ENCODE data around the gene LTBP1. TPM values are rescaled to one million over a fixed set of nuclear protein-coding genes. Genes with fewer than 3 reads are reported as not detected.

The LTBP1 gene
- total and polyA plus RNA-seq, 2 experiments from 2014 or later: 15.7 to 49.8 TPM

DNA sequence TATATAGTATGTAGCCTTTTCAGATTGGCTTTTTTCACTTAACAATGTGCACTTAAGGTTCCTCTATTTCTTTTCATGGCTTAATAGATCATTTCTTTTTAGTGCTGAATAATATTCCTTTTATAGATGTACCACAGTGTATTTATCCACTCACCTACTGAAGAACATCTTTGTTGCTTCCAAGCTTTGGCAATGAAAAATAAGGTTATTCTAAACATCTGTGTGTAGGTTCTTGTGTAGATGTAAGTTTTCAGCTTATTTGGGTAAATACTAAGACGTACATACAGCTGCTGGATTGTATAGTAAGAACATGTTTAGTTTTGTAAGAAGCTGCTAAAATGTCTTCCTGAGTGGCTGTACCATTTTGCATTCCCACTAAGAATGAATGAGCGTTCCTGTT lies 461.4 kb downstream of the LTBP1 start:
- DNase-seq (ENCODE audit: low spot score): no peak
- no peaks in the 10 kb centered on the region for H3K9me2 ChIP-seq (ENCODE audit: insufficient read depth)
- Mint-ChIP-seq H3K36me3 (ENCODE audit: low read depth) (peaks cover 13% of the 10 kb centered on the region; the same call in 2 of the 3 replicates), H3K4me1 (peaks cover 5% of the 10 kb centered on the region), H3K27me3 (ENCODE audit: insufficient read depth, low read depth, poor library complexity) (peaks cover 7% of the 10 kb centered on the region), H3K9me3 (peaks cover 13% of the 10 kb centered on the region), H3K27ac (no peak overlapping the region), H3K4me3 (no peak overlapping the region)
- no peaks in the 10 kb centered on the region for H3K27me3 ChIP-seq (ENCODE audit: insufficient read depth)
- ATAC-seq: no peak
- 0 out of 2 replicates have a peak, but pooled peaks cover 7% of the 10 kb centered on the region for H3K36me3 ChIP-seq (ENCODE audit: insufficient read depth)
- TF ChIP-seq ZNF114 (CRISPR knock-in tag; IDR thresholded peaks at IDR 0.05) (no peak), POLR2AphosphoS5 (IDR thresholded peaks at IDR 0.05; ENCODE audit: low read depth) (no peak), EZH2 (IDR thresholded peaks at IDR 0.05; ENCODE audit: low read depth, unreplicated experiment) (no peak), ZNF331 (CRISPR knock-in tag; IDR thresholded peaks at IDR 0.05; ENCODE audit: low read depth) (no peak), NANOG (IDR thresholded peaks at IDR 0.05; ENCODE audit: borderline replicate concordance) (no peak), EZH2phosphoT487 (IDR thresholded peaks at IDR 0.05; ENCODE audit: unreplicated experiment) (no peak), STAT1 (IDR thresholded peaks at IDR 0.05; ENCODE audit: unreplicated experiment) (no peak), JUNB (IDR thresholded peaks at IDR 0.05; ENCODE audit: unreplicated experiment) (no peak)
- TF ChIP-seq, protein P1, sequence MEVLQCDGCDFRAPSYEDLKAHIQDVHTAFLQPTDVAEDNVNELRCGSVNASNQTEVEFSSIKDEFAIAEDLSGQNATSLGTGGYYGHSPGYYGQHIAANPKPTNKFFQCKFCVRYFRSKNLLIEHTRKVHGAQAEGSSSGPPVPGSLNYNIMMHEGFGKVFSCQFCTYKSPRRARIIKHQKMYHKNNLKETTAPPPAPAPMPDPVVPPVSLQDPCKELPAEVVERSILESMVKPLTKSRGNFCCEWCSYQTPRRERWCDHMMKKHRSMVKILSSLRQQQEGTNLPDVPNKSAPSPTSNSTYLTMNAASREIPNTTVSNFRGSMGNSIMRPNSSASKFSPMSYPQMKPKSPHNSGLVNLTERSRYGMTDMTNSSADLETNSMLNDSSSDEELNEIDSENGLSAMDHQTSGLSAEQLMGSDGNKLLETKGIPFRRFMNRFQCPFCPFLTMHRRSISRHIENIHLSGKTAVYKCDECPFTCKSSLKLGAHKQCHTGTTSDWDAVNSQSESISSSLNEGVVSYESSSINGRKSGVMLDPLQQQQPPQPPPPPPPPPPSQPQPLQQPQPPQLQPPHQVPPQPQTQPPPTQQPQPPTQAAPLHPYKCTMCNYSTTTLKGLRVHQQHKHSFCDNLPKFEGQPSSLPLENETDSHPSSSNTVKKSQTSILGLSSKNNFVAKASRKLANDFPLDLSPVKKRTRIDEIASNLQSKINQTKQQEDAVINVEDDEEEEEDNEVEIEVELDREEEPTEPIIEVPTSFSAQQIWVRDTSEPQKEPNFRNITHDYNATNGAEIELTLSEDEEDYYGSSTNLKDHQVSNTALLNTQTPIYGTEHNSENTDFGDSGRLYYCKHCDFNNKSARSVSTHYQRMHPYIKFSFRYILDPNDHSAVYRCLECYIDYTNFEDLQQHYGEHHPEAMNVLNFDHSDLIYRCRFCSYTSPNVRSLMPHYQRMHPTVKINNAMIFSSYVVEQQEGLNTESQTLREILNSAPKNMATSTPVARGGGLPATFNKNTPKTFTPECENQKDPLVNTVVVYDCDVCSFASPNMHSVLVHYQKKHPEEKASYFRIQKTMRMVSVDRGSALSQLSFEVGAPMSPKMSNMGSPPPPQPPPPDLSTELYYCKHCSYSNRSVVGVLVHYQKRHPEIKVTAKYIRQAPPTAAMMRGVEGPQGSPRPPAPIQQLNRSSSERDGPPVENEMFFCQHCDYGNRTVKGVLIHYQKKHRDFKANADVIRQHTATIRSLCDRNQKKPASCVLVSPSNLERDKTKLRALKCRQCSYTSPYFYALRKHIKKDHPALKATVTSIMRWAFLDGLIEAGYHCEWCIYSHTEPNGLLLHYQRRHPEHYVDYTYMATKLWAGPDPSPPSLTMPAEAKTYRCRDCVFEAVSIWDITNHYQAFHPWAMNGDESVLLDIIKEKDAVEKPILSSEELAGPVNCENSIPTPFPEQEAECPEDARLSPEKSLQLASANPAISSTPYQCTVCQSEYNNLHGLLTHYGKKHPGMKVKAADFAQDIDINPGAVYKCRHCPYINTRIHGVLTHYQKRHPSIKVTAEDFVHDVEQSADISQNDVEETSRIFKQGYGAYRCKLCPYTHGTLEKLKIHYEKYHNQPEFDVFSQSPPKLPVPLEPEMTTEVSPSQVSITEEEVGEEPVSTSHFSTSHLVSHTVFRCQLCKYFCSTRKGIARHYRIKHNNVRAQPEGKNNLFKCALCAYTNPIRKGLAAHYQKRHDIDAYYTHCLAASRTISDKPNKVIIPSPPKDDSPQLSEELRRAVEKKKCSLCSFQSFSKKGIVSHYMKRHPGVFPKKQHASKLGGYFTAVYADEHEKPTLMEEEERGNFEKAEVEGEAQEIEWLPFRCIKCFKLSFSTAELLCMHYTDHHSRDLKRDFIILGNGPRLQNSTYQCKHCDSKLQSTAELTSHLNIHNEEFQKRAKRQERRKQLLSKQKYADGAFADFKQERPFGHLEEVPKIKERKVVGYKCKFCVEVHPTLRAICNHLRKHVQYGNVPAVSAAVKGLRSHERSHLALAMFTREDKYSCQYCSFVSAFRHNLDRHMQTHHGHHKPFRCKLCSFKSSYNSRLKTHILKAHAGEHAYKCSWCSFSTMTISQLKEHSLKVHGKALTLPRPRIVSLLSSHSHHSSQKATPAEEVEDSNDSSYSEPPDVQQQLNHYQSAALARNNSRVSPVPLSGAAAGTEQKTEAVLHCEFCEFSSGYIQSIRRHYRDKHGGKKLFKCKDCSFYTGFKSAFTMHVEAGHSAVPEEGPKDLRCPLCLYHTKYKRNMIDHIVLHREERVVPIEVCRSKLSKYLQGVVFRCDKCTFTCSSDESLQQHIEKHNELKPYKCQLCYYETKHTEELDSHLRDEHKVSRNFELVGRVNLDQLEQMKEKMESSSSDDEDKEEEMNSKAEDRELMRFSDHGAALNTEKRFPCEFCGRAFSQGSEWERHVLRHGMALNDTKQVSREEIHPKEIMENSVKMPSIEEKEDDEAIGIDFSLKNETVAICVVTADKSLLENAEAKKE (CRISPR knock-in tag; IDR thresholded peaks at IDR 0.05): no peak
- TF ChIP-seq, protein P2, sequence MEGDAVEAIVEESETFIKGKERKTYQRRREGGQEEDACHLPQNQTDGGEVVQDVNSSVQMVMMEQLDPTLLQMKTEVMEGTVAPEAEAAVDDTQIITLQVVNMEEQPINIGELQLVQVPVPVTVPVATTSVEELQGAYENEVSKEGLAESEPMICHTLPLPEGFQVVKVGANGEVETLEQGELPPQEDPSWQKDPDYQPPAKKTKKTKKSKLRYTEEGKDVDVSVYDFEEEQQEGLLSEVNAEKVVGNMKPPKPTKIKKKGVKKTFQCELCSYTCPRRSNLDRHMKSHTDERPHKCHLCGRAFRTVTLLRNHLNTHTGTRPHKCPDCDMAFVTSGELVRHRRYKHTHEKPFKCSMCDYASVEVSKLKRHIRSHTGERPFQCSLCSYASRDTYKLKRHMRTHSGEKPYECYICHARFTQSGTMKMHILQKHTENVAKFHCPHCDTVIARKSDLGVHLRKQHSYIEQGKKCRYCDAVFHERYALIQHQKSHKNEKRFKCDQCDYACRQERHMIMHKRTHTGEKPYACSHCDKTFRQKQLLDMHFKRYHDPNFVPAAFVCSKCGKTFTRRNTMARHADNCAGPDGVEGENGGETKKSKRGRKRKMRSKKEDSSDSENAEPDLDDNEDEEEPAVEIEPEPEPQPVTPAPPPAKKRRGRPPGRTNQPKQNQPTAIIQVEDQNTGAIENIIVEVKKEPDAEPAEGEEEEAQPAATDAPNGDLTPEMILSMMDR (conservative IDR thresholded peaks at IDR 0.05; ENCODE audit: low read depth in 2 of 2): no peak
- TF ChIP-seq, protein P3, sequence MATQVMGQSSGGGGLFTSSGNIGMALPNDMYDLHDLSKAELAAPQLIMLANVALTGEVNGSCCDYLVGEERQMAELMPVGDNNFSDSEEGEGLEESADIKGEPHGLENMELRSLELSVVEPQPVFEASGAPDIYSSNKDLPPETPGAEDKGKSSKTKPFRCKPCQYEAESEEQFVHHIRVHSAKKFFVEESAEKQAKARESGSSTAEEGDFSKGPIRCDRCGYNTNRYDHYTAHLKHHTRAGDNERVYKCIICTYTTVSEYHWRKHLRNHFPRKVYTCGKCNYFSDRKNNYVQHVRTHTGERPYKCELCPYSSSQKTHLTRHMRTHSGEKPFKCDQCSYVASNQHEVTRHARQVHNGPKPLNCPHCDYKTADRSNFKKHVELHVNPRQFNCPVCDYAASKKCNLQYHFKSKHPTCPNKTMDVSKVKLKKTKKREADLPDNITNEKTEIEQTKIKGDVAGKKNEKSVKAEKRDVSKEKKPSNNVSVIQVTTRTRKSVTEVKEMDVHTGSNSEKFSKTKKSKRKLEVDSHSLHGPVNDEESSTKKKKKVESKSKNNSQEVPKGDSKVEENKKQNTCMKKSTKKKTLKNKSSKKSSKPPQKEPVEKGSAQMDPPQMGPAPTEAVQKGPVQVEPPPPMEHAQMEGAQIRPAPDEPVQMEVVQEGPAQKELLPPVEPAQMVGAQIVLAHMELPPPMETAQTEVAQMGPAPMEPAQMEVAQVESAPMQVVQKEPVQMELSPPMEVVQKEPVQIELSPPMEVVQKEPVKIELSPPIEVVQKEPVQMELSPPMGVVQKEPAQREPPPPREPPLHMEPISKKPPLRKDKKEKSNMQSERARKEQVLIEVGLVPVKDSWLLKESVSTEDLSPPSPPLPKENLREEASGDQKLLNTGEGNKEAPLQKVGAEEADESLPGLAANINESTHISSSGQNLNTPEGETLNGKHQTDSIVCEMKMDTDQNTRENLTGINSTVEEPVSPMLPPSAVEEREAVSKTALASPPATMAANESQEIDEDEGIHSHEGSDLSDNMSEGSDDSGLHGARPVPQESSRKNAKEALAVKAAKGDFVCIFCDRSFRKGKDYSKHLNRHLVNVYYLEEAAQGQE (IDR thresholded peaks at IDR 0.05; ENCODE audit: unreplicated experiment): no peak
- no peaks in the 10 kb centered on the region for H3K79me2 ChIP-seq (replicated peaks; ENCODE audit: insufficient read depth)
- no peaks in the 10 kb centered on the region for H3K4me1 ChIP-seq (ENCODE audit: insufficient read depth)
- no peak overlapping the region for H3K4me2 ChIP-seq
- H4K20me1 ChIP-seq (replicated peaks; ENCODE audit: insufficient read depth): no peaks in the 10 kb centered on the region
- H3F3A ChIP-seq (replicated peaks; ENCODE audit: low read depth): no peaks in the 10 kb centered on the region
- no peak overlapping the region for H3K4me3 ChIP-seq
- H3K27ac ChIP-seq (ENCODE audit: low read depth): no peak overlapping the region
- H2AFZ ChIP-seq: no peak overlapping the region

All from GM23338 (cell line).